Heart left ventricle (tissue), 13 donors: Measurements from ENCODE around the gene NSG1.

Source experiments
- CTCF ChIP-seq, 12 donors: fragments of 200-600 bp; sonication (generic) in 4 of 12; IDR thresholded peaks; one replicate each; pipeline versions ENCODE4 v1.5.0 to v1.8.0; 2018 to 2022; ENCODE audit warnings: antibody characterized with exemption in 12 of 12, mild to moderate bottlenecking in 5 of 12
- POLR2A ChIP-seq, 2 donors: fragments of 450-650 bp; IDR thresholded peaks; one replicate each; pipeline ENCODE4 v1.6.1; 2017; ENCODE audit warnings: antibody characterized with exemption in 2 of 2, mild to moderate bottlenecking in 2 of 2, moderate library complexity in 2 of 2
- donor health status: ischemic (EF 13 %, LVEDD 7.1; RV severe dilation, severe dysfunction).
- donor health status: DM: no; HTN: yes; CAD: no.
- donor health status: DM: no; HTN: no; CAD: no.
- donor health status: ischemic (EF 25% LVEDD 6.9; RV normal size, moderate dysfunction).
- donor health status: ischemic (EF 25% LVEDD 5.7; RV mildly dilated, moderate dysfunction).
- donor health status: ischemic (EF 35%, LVEDD 5.7; RV mildly dilated, moderate dysfunction).
- donor health status: nonischemic (EF 11% LVEDD 7.7; RV severe dilation, severe dysfunction).
- donor health status: DM: yes; HTN: yes; CAD: no.
- donor health status: PGD.
- donor health status: ischemic (EF 29% LVEDD 5.4; RV normal size, mild dysfunction).
- donor health status: nonischemic (EF 23%, LVEDD 6.1; RV moderate dilation, normal function).

- TF ChIP-seq CTCF (IDR thresholded peaks at IDR 0.05) (no peak), POLR2A (IDR thresholded peaks at IDR 0.05) (no peak)
Measured at GRCh38 chr4:4418676-4419390, 31.9 kb downstream of the NSG1 start.
